Osteoblast (primary cell): Measurements from ENCODE around the gene VIT. TPM values are rescaled to one million over a fixed set of nuclear protein-coding genes. Genes with fewer than 3 reads are reported as not detected.
"Not testable (repeated sequence)": the region's sequence is repeated elsewhere in the genome, so short reads cannot be mapped to it uniquely, and the experiment has no call there.

Experiments used
- DNase-seq: peaks from one replicate; pipeline ENCODE4 v3.0.0; 2011; ENCODE audit warnings: low spot score, mixed read lengths; ENCODE audit not compliant: insufficient read length; ENCODE audit errors: missing footprints
- H2AFZ ChIP-seq: 2 replicates; pipeline ENCODE4 v1.6.0; 2011; ENCODE audit warnings: mild to moderate bottlenecking, low read length
- H3K27ac ChIP-seq: 2 replicates; pipeline ENCODE4 v1.5.1; 2011; ENCODE audit warnings: mild to moderate bottlenecking, low read depth, low read length, moderate library complexity
- H3K27me3 ChIP-seq: 2 replicates; pipeline ENCODE4 v1.6.0; 2012; ENCODE audit warnings: mild to moderate bottlenecking, control low read depth, inconsistent platforms, low read length, moderate library complexity; ENCODE audit not compliant: insufficient read depth
- H3K36me3 ChIP-seq: 2 replicates; pipeline ENCODE4 v1.5.1; 2011; ENCODE audit warnings: mild to moderate bottlenecking, low read length, control low read depth, moderate library complexity; ENCODE audit not compliant: insufficient read depth
- H3K4me1 ChIP-seq: 2 replicates; pipeline ENCODE4 v1.5.1; 2011; ENCODE audit warnings: mild to moderate bottlenecking, low read length, control low read depth, moderate library complexity; ENCODE audit not compliant: insufficient read depth
- H3K4me2 ChIP-seq: 2 replicates; pipeline ENCODE4 v1.6.0; 2011; ENCODE audit warnings: mild to moderate bottlenecking, low read length; ENCODE audit not compliant: insufficient read depth
- H3K4me3 ChIP-seq: fragments of 200-600 bp; sonication (generic); 3 replicates; pipeline ENCODE4 v1.5.1; 2012; ENCODE audit warnings: mild to moderate bottlenecking, low read length, inconsistent platforms; ENCODE audit not compliant: insufficient read depth
- H3K79me2 ChIP-seq: 2 replicates; pipeline ENCODE4 v1.6.0; 2012; ENCODE audit warnings: mild to moderate bottlenecking, low read length, control low read depth, inconsistent platforms; ENCODE audit not compliant: insufficient read depth
- H3K9me3 ChIP-seq: 2 replicates; pipeline ENCODE4 v1.5.1; 2011; ENCODE audit warnings: low read depth, low read length, control low read depth
- H4K20me1 ChIP-seq: 2 replicates; pipeline ENCODE4 v1.6.0; 2012; ENCODE audit warnings: mild to moderate bottlenecking, low read length, control low read depth; ENCODE audit not compliant: insufficient read depth
- CTCF ChIP-seq: IDR thresholded peaks from 2 replicates; pipeline ENCODE4 v1.5.1; 2011; ENCODE audit warnings: mild to moderate bottlenecking, low read depth, low read length, moderate library complexity; ENCODE audit errors: extremely low read depth
- total RNA-seq: library from RNA; depleted of rRNA; stranded (reverse); fragments of >200 nt; gene quantifications from 2 replicates; pipeline ENCODE4 v1.2.3, GENCODE V29; 2012

The VIT gene
- total RNA-seq, 1 donor: 31.1 TPM

GRCh38 chr2:36683002-36683401, 13.5 kb upstream of the VIT start:
- TF ChIP-seq CTCF: no peak
- no peak overlapping the region for H3K27ac ChIP-seq
- H3K27me3 ChIP-seq: no peaks in the 10 kb centered on the region
- no peak overlapping the region for H2AFZ ChIP-seq
- no peak overlapping the region for H3K4me3 ChIP-seq
- no peak for DNase-seq
- no peak overlapping the region for H3K4me2 ChIP-seq
- H3K4me1 ChIP-seq: peaks cover 3% of the 10 kb centered on the region
- no peaks in the 10 kb centered on the region for H4K20me1 ChIP-seq
- H3K36me3 ChIP-seq: no peaks in the 10 kb centered on the region
- no peaks in the 10 kb centered on the region for H3K79me2 ChIP-seq
- no peaks in the 10 kb centered on the region for H3K9me3 ChIP-seq

- not testable (repeated sequence) for H3K27ac ChIP-seq, H4K20me1 ChIP-seq, H2AFZ ChIP-seq, H3K4me3 ChIP-seq, H3K4me1 ChIP-seq, H3K9me3 ChIP-seq, H3K27me3 ChIP-seq, H3K36me3 ChIP-seq, H3K79me2 ChIP-seq, DNase-seq, H3K4me2 ChIP-seq
Measured at GRCh38 chr2:36688291-36688690, 8.2 kb upstream of the VIT start.

- H3K27me3 ChIP-seq, DNase-seq, H3K79me2 ChIP-seq, H4K20me1 ChIP-seq, H3K27ac ChIP-seq, H2AFZ ChIP-seq, H3K36me3 ChIP-seq, H3K4me2 ChIP-seq, H3K9me3 ChIP-seq, H3K4me3 ChIP-seq, H3K4me1 ChIP-seq: not testable (repeated sequence)
Measured at GRCh38 chr2:36689013-36689412, 7.5 kb upstream of the VIT start.

- no peaks in the 10 kb centered on the region for H3K9me3 ChIP-seq
- no peak overlapping the region for H3K4me3 ChIP-seq
- H4K20me1 ChIP-seq: no peaks in the 10 kb centered on the region
- TF ChIP-seq CTCF: no peak
- no peak overlapping the region for H3K27ac ChIP-seq
- H3K27me3 ChIP-seq: no peaks in the 10 kb centered on the region
- DNase-seq: no peak
- no peaks in the 10 kb centered on the region for H3K36me3 ChIP-seq
- no peak overlapping the region for H3K4me2 ChIP-seq
- no peaks in the 10 kb centered on the region for H3K79me2 ChIP-seq
- no peak overlapping the region for H2AFZ ChIP-seq
- H3K4me1 ChIP-seq: peaks cover 18% of the 10 kb centered on the region
Measured at GRCh38 chr2:36692121-36692520, 4.4 kb upstream of the VIT start.

- Histone ChIP-seq H3K79me2 (peaks cover 4% of the 10 kb centered on the region), H3K27me3 (no peaks in the 10 kb centered on the region), H3K9me3 (no peaks in the 10 kb centered on the region), H3K4me3 (no peak overlapping the region), H2AFZ (no peak overlapping the region), H3K36me3 (no peaks in the 10 kb centered on the region), H4K20me1 (no peaks in the 10 kb centered on the region), H3K27ac (no peak overlapping the region), H3K4me2 (no peak overlapping the region), H3K4me1 (peaks cover 32% of the 10 kb centered on the region)
- DNase-seq: no peak
- no peak for TF ChIP-seq CTCF
Measured at GRCh38 chr2:36693825-36694224, 2.7 kb upstream of the VIT start.
